Activated CD8-positive, alpha-beta T cell treated with anti-CD3 and anti-CD28 coated beads for 36 hours (primary cell): Measurements from ENCODE around the gene PRRT1B. TPM values are rescaled to one million over a fixed set of nuclear protein-coding genes. Genes with fewer than 3 reads are reported as not detected.

Experiments used
- ATAC-seq: fragments of 200-7000 bp; cut with Tn5 transposase; one replicate; pipeline ENCODE4 v1.10.0; 2021; ENCODE audit warnings: mild to moderate bottlenecking, moderate library complexity
- CTCF ChIA-PET: fragments of 350-600 bp; sonication (Branson Sonifier 250); formaldehyde crosslinking; loops from one replicate; lab custom pipeline; 2021; ENCODE audit warnings: antibody characterized with exemption; lab: Charles Lee
- POLR2A ChIA-PET: fragments of 350-600 bp; sonication (Branson Sonifier 250); formaldehyde crosslinking; loops from one replicate; lab custom pipeline; 2021; ENCODE audit warnings: antibody characterized with exemption; lab: Charles Lee
- DNase-seq: peaks from one replicate; pipeline ENCODE4 v3.0.0-alpha.2; 2020
- H3K27ac Mint-ChIP-seq: one replicate; pipeline ENCODE4 v1.8.0; 2021; ENCODE audit warnings: mild to moderate bottlenecking, mixed read lengths
- H3K27me3 Mint-ChIP-seq: one replicate; pipeline ENCODE4 v1.8.0; 2021; ENCODE audit warnings: mixed read lengths
- H3K36me3 Mint-ChIP-seq: one replicate; pipeline ENCODE4 v1.8.0; 2021; ENCODE audit warnings: low read depth, mixed read lengths
- H3K4me1 Mint-ChIP-seq: one replicate; pipeline ENCODE4 v1.8.0; 2021; ENCODE audit warnings: low read depth, mixed read lengths
- H3K4me3 Mint-ChIP-seq: one replicate; pipeline ENCODE4 v1.8.0; 2021; ENCODE audit warnings: mild to moderate bottlenecking, moderate library complexity, mixed read lengths
- H3K9me3 Mint-ChIP-seq: one replicate; pipeline ENCODE4 v1.8.0; 2021; ENCODE audit warnings: mixed read lengths
- CTCF ChIP-seq: fragments of 200-600 bp; IDR thresholded peaks from one replicate; pipeline ENCODE4 v1.8.0; 2022; ENCODE audit warnings: antibody characterized with exemption, mild to moderate bottlenecking
- intact Hi-C: fragments of 100-400 bp; cut with micrococcal nuclease; formaldehyde crosslinking; loops from one replicate; pipeline ENCODE4 v1.10.0; 2022
- total RNA-seq, 2 experiments: library from RNA; stranded (reverse); gene quantifications; one replicate each; pipeline ENCODE4 v1.2.3, GENCODE V29; 2021

Gene PRRT1B
- total RNA-seq, 2 experiments from 2014 or later, result not detected

- Mint-ChIP-seq H3K27ac (no peak overlapping the region), H3K4me3 (no peak overlapping the region), H3K27me3 (no peaks in the 10 kb centered on the region), H3K9me3 (no peaks in the 10 kb centered on the region), H3K4me1 (no peaks in the 10 kb centered on the region), H3K36me3 (peaks cover 20% of the 10 kb centered on the region)
- intact Hi-C loops, result no loop called here
- ATAC-seq (no peak), DNase-seq (no peak)
- ChIA-PET CTCF (interaction anchor here (0.7 to 2.3 kb wide), 2 partner anchors 12 to 127 kb away, joined by 3 to 6 read pairs; no protein-coding TSS in a partner anchor), POLR2A (no interaction called here)
- TF ChIP-seq CTCF, result no peak
Measured at GRCh38 chr9:131603711-131604439, 58.6 kb downstream of the PRRT1B start.

DNA sequence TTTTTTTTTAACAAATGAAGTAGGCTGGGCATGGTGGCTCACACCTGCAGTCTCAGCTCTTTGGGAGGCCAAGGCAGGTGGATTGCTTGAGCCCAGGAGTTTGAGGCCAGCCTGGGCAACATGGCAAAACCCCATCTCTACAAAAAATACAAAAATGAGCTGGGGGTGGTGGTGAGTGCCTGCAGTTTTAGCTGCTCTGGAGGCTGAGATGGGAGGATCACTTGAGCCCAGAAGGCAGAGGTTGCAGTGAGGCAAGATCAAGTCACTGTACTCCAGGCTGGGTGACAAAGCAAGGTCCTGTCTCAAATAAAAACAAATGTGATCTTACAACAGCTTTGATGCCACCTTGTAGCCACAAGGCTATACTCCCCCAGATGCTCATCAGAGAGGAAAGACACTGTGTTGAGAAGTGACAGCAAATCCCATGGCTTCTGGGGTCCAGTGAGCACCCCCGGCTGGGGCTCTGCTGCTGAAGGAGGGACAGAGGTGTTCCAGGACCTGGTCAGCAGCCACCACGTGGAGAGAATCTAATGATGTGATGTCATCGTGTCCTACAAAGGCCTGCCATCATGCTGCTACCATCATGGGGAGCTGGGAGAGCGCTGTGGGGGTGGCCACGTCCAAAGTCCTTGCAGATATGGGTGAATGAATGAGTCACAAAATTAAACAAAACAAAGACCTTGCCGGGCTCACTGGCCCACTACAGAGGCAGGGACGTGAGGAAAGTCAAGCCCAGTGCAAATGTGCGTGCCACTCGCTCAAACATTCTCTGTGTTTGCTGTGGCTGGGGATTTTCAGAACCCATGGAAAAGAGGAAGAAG, 60.7 kb downstream of the PRRT1B start:
- no peak for TF ChIP-seq CTCF
- DNase-seq, result no peak
- no peaks in the 10 kb centered on the region for H3K9me3 Mint-ChIP-seq
- POLR2A ChIA-PET, result interaction anchor here (0.6 kb wide), 1 partner anchor 57 kb away, joined by 4 read pairs; no protein-coding TSS in a partner anchor
- no peaks in the 10 kb centered on the region for H3K4me1 Mint-ChIP-seq
- no peaks in the 10 kb centered on the region for H3K27me3 Mint-ChIP-seq
- intact Hi-C loops, result no loop called here
- no peak overlapping the region for H3K27ac Mint-ChIP-seq
- CTCF ChIA-PET, result interaction anchor here (2.4 kb wide), 1 partner anchor 134 kb away, joined by 15 read pairs; the partner anchor contains the start of gene RAPGEF1
- no peak overlapping the region for H3K4me3 Mint-ChIP-seq
- peaks cover 20% of the 10 kb centered on the region for H3K36me3 Mint-ChIP-seq
- no peak for ATAC-seq

GRCh38 chr9:131606896-131607567, 61.7 kb downstream of the PRRT1B start:
- Mint-ChIP-seq H3K27me3 (no peaks in the 10 kb centered on the region), H3K36me3 (peaks cover 12% of the 10 kb centered on the region), H3K4me3 (no peak overlapping the region), H3K27ac (no peak overlapping the region), H3K4me1 (no peaks in the 10 kb centered on the region), H3K9me3 (no peaks in the 10 kb centered on the region)
- intact Hi-C loops, result no loop called here
- no peak for TF ChIP-seq CTCF
- ATAC-seq (no peak), DNase-seq (no peak)
- CTCF ChIA-PET, result interaction anchor here (2.4 kb wide), 1 partner anchor 133 kb away, joined by 15 read pairs; the partner anchor contains the start of gene RAPGEF1
- POLR2A ChIA-PET, result no interaction called here

GRCh38 chr9:131607591-131607990, 62.3 kb downstream of the PRRT1B start:
- H3K27ac Mint-ChIP-seq, result no peak overlapping the region
- no peak for ATAC-seq

More at GRCh38 chr9:131607591-131607990, 62.3 kb downstream of the PRRT1B start:
- Mint-ChIP-seq H3K27me3 (no peaks in the 10 kb centered on the region), H3K4me3 (no peak overlapping the region), H3K4me1 (no peaks in the 10 kb centered on the region), H3K9me3 (no peaks in the 10 kb centered on the region), H3K36me3 (peaks cover 7% of the 10 kb centered on the region)
- intact Hi-C loops, result no loop called here
- CTCF ChIA-PET, result interaction anchor here (2.4 kb wide), 1 partner anchor 132 kb away, joined by 15 read pairs; the partner anchor contains the start of gene RAPGEF1
- DNase-seq, result no peak
- POLR2A ChIA-PET, result no interaction called here
- TF ChIP-seq CTCF, result no peak
